ENCODE results near the gene ZPBP2.

DNA sequence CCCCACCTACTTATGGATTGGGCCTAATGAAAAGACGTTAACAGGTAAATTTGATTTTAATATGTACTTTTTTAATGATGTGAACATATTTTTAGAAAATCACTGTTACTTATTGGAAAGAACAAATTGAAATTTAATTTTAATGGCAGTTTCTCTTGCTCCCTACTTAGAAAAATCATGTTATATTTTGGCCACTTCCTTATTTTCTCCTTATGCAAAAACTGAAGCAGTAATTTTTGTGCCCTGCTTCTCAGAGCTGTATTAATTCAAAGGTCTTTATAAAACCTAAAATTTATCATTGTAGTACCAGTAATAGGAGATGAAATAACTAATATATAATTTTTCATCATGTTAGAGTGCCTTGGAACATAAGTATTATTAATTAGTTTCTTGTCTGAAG, 2.8 kb downstream of the ZPBP2 start:
- TF ChIP-seq POLR2A (IDR thresholded peaks at IDR 0.05; ENCODE audit: extremely low read depth, insufficient read length) (no peak), CTCF (IDR thresholded peaks at IDR 0.05; ENCODE audit: low read depth, low read length) (no peak), MYC (IDR thresholded peaks at IDR 0.05; ENCODE audit: low read depth, low read length) (no peak)
